SK-N-SH (cell line): Measurements from ENCODE around the gene RIPK4. TPM values are rescaled to one million over a fixed set of nuclear protein-coding genes. Genes with fewer than 3 reads are reported as not detected.

Experiments
- CTCF ChIA-PET: fragments of 300-600, 350-600 bp; formaldehyde crosslinking; extraction: SDS; loops from one replicate; lab custom pipeline; 2021; lab: Yijun Ruan, JAX
- POLR2A ChIA-PET: fragments of 350-600 bp; sonication (Branson Sonifier 250); formaldehyde crosslinking; extraction: SDS; loops from one replicate; lab custom pipeline; 2020; ENCODE audit warnings: antibody characterized with exemption, inconsistent platforms; lab: Yijun Ruan, JAX
- DNase-seq: peaks from one replicate; pipeline ENCODE4 v3.0.0; 2012
- H2AFZ ChIP-seq: fragments of 200-600 bp; sonication (generic); 2 replicates; pipeline ENCODE4 v1.8.1; 2016; ENCODE audit warnings: antibody characterized with exemption, mild to moderate bottlenecking, low read depth
- H3F3A ChIP-seq: fragments of 200-600 bp; sonication (generic); replicated peaks from 2 replicates; pipeline ENCODE3; 2016; ENCODE audit warnings: antibody characterized with exemption, mild to moderate bottlenecking; ENCODE audit not compliant: insufficient read depth
- H3K27ac ChIP-seq, 2 experiments: fragments of 200-500 bp in 1 of 2; fragments of 200-600 bp in 1 of 2; sonication (Bioruptor generic) in 1 of 2; sonication (generic), shearing (Covaris generic) in 1 of 2; 2 replicates each; pipeline versions ENCODE4 v1.5.1 to v1.6.1; 2014 to 2016; ENCODE audit warnings: low read depth in 2 of 2, inconsistent platforms in 1 of 2, low read length in 1 of 2, mild to moderate bottlenecking in 1 of 2, mixed read lengths in 1 of 2
- H3K27me3 ChIP-seq: fragments of 200-600 bp; sonication (generic), shearing (Covaris generic); 2 replicates; pipeline ENCODE4 v1.6.1; 2016; ENCODE audit warnings: mixed run types; ENCODE audit not compliant: insufficient read depth
- H3K36me3 ChIP-seq, 2 experiments: fragments of 200-500 bp in 1 of 2; fragments of 200-600 bp in 1 of 2; sonication (Bioruptor generic) in 1 of 2; sonication (generic) in 1 of 2; replicated peaks in 1 of 2; 2 replicates each; pipeline versions ENCODE3 to v1.5.1; 2014 to 2016; ENCODE audit warnings: low read length in 1 of 2, mild to moderate bottlenecking in 1 of 2; ENCODE audit not compliant: insufficient read depth in 2 of 2, control insufficient read depth in 1 of 2
- H3K4me1 ChIP-seq, 2 experiments: fragments of 200-500 bp in 1 of 2; fragments of 200-600 bp in 1 of 2; sonication (Bioruptor generic) in 1 of 2; sonication (generic), shearing (Covaris generic) in 1 of 2; 2 replicates each; pipeline versions ENCODE4 v1.5.1 to v1.6.1; 2014 to 2016; ENCODE audit warnings: low read depth in 1 of 2, low read length in 1 of 2, mixed run types in 1 of 2; ENCODE audit not compliant: insufficient read depth in 2 of 2, control insufficient read depth in 1 of 2
- H3K4me2 ChIP-seq: fragments of 200-600 bp; sonication (generic), shearing (Covaris generic); 2 replicates; pipeline ENCODE4 v1.6.1; 2017; ENCODE audit warnings: mixed run types
- H3K4me3 ChIP-seq, 2 experiments: fragments of 200-500 bp in 1 of 2; fragments of 200-600 bp in 1 of 2; sonication (Bioruptor generic) in 1 of 2; sonication (generic), shearing (Covaris generic) in 1 of 2; 2 replicates each; pipeline versions ENCODE4 v1.5.1 to v1.8.1; 2014 to 2016; ENCODE audit warnings: low read depth in 2 of 2, inconsistent platforms in 1 of 2, low read length in 1 of 2, mild to moderate bottlenecking in 1 of 2, mixed read lengths in 1 of 2, moderate library complexity in 1 of 2
- H3K79me2 ChIP-seq: fragments of 200-600 bp; sonication (generic); 2 replicates; pipeline ENCODE4 v1.8.1; 2017; ENCODE audit warnings: mild to moderate bottlenecking; ENCODE audit not compliant: insufficient read depth
- H3K9ac ChIP-seq: fragments of 200-600 bp; sonication (generic); 2 replicates; pipeline ENCODE4 v1.6.1; 2017; ENCODE audit warnings: mixed run types
- H3K9me2 ChIP-seq: fragments of 200-600 bp; sonication (generic); 2 replicates; pipeline ENCODE4 v1.6.1; 2017; ENCODE audit warnings: mixed run types
- H3K9me3 ChIP-seq: fragments of 200-600 bp; sonication (generic); 2 replicates; pipeline ENCODE4 v1.6.1; 2017; ENCODE audit warnings: mixed run types, mild to moderate bottlenecking, moderate library complexity
- H4K20me1 ChIP-seq: fragments of 200-600 bp; sonication (generic); 2 replicates; pipeline ENCODE4 v1.6.1; 2017; ENCODE audit warnings: mild to moderate bottlenecking, mixed run types; ENCODE audit not compliant: insufficient read depth
- EZH2phosphoT487 ChIP-seq: fragments of 200-600 bp; sonication (generic); IDR thresholded peaks from 2 replicates; pipeline ENCODE4 v1.6.1; 2017; ENCODE audit warnings: low read depth, mixed run types, mild to moderate bottlenecking, antibody characterized with exemption, moderate library complexity, borderline replicate concordance
- FOSL2 ChIP-seq: IDR thresholded peaks from 2 replicates; pipeline ENCODE4 v1.4.0; 2012; ENCODE audit warnings: low read depth, mild to moderate bottlenecking, moderate library complexity, borderline replicate concordance
- FOXJ3 ChIP-seq: sonication (generic); formaldehyde crosslinking; IDR thresholded peaks from 2 replicates; pipeline ENCODE4 v1.5.1; 2020; ENCODE audit warnings: mild to moderate bottlenecking, missing genetic modification reagents
- FOXM1 ChIP-seq: IDR thresholded peaks from 2 replicates; pipeline ENCODE4 v1.4.0; 2012; ENCODE audit warnings: low read depth, mild to moderate bottlenecking
- GABPA ChIP-seq: IDR thresholded peaks from 2 replicates; pipeline ENCODE4 v1.4.0; 2012; ENCODE audit warnings: low read depth, mild to moderate bottlenecking
- GATA2 ChIP-seq: sonication (generic); formaldehyde crosslinking; IDR thresholded peaks from 2 replicates; pipeline ENCODE4 v1.5.0; 2020; ENCODE audit warnings: mild to moderate bottlenecking, missing genetic modification reagents
- IRF3 ChIP-seq: fragments of 150-350 bp; IDR thresholded peaks from 2 replicates; pipeline ENCODE4 v1.6.1; 2016; ENCODE audit warnings: mild to moderate bottlenecking, low read depth, low read length
- MEF2A ChIP-seq: IDR thresholded peaks from 2 replicates; pipeline ENCODE4 v1.4.0; 2012; ENCODE audit warnings: low read depth, borderline replicate concordance
- NFIC ChIP-seq: IDR thresholded peaks from 2 replicates; pipeline ENCODE4 v1.4.0; 2012; ENCODE audit warnings: borderline replicate concordance
- NRF1 ChIP-seq: IDR thresholded peaks from 2 replicates; pipeline ENCODE4 v1.6.1; 2012; ENCODE audit warnings: low read depth, mild to moderate bottlenecking, low read length
- PBX3 ChIP-seq: IDR thresholded peaks from 2 replicates; pipeline ENCODE4; 2012
- POLR2AphosphoS5 ChIP-seq: IDR thresholded peaks from 2 replicates; pipeline ENCODE4 v1.6.1; 2012; ENCODE audit warnings: low read depth, low read length
- RCOR1 ChIP-seq: fragments of 150-350 bp; IDR thresholded peaks from 2 replicates; pipeline ENCODE4 v1.6.1; 2017; ENCODE audit warnings: antibody characterized with exemption, low read length
- SMC3 ChIP-seq: IDR thresholded peaks from 2 replicates; pipeline ENCODE4 v1.6.1; 2012; ENCODE audit warnings: low read depth, low read length, improper control_type of control experiment
- TAF1 ChIP-seq: IDR thresholded peaks from 2 replicates; pipeline ENCODE4 v1.6.1; 2012; ENCODE audit warnings: low read depth, mild to moderate bottlenecking, low read length, moderate library complexity, borderline replicate concordance
- USF1 ChIP-seq: IDR thresholded peaks from 2 replicates; pipeline ENCODE4 v1.4.0; 2012; ENCODE audit warnings: low read depth, borderline replicate concordance
- USF2 ChIP-seq: fragments of 150-350 bp; IDR thresholded peaks from 2 replicates; pipeline ENCODE4 v1.6.1; 2017; ENCODE audit warnings: antibody characterized with exemption, low read length, low read depth, borderline replicate concordance
- YY1 ChIP-seq: IDR thresholded peaks from 2 replicates; pipeline ENCODE4 v1.4.0; 2012; ENCODE audit warnings: low read depth, mild to moderate bottlenecking
- ZBTB33 ChIP-seq: IDR thresholded peaks from 2 replicates; pipeline ENCODE4 v1.4.0; 2012; ENCODE audit warnings: low read depth, borderline replicate concordance
- WGBS: methylation state at CpG from one replicate; pipeline ENCODE4 v1.1.6; 2017; ENCODE audit warnings: low lambda C conversion rate; 5-methylcytosine and 5-hydroxymethylcytosine counted together
- polyA plus RNA-seq, 3 experiments: library from polyadenylated mRNA; depleted of rRNA; stranded (reverse); fragments of >200 nt; gene quantifications; 2 replicates each; pipeline ENCODE4 v1.2.3, GENCODE V29; 2012

RIPK4 gene
- polyA plus RNA-seq, 1 of the 3 experiments (the other 2 are of a cell fraction) = 11.0 TPM

- TF ChIP-seq GABPA (no peak), YY1 (no peak), EZH2phosphoT487 (no peak), TAF1 (no peak)
- DNase-seq = no peak
- ChIA-PET POLR2A (no interaction called here), CTCF (interaction anchor here (0.8 to 1.6 kb wide), 2 partner anchors 36 to 131 kb away, joined by 3 to 5 read pairs; no protein-coding TSS in a partner anchor)
- 93% methylated on average over 27 of the region's 43 CpGs for WGBS
- no peak overlapping the region for H3K9ac ChIP-seq
- H2AFZ ChIP-seq = no peak overlapping the region
- H4K20me1 ChIP-seq = no peaks in the 10 kb centered on the region
- no peaks in the 10 kb centered on the region for H3F3A ChIP-seq
- H3K79me2 ChIP-seq = 0 out of 2 replicates have a peak, but pooled peaks cover under 1% of the 10 kb centered on the region
- no peaks in the 10 kb centered on the region; a peak in 1 of 4 replicates for H3K4me1 ChIP-seq
- peaks cover 0 to 23% of the 10 kb centered on the region in 2 experiments for H3K36me3 ChIP-seq
- no peak overlapping the region for H3K4me3 ChIP-seq
- H3K9me2 ChIP-seq = no peaks in the 10 kb centered on the region
- H3K27ac ChIP-seq = no peak overlapping the region
- no peaks in the 10 kb centered on the region for H3K27me3 ChIP-seq
- no peak overlapping the region for H3K4me2 ChIP-seq
- H3K9me3 ChIP-seq = no peaks in the 10 kb centered on the region
Observed at GRCh38 chr21:41744028-41744930, 22.6 kb downstream of the RIPK4 start.

GRCh38 chr21:41743321-41744027, 23.4 kb downstream of the RIPK4 start:
- POLR2A ChIA-PET = no interaction called here
- TF ChIP-seq POLR2AphosphoS5 (no peak), NFIC (no peak), USF1 (no peak), GATA2 (CRISPR knock-in tag) (no peak), MEF2A (no peak), PBX3 (no peak), FOSL2 (no peak), GABPA (no peak), FOXJ3 (CRISPR knock-in tag) (no peak), IRF3 (no peak), RCOR1 (no peak), USF2 (no peak), ZBTB33 (no peak), SMC3 (no peak), FOXM1 (no peak), EZH2phosphoT487 (no peak), NRF1 (no peak)

More at GRCh38 chr21:41743321-41744027, 23.4 kb downstream of the RIPK4 start:
- Histone ChIP-seq H3K4me1 (no peaks in the 10 kb centered on the region; a peak in 1 of 4 replicates), H3K9ac (no peak overlapping the region), H3K36me3 (peaks cover 0 to 23% of the 10 kb centered on the region in 2 experiments), H4K20me1 (no peaks in the 10 kb centered on the region), H2AFZ (no peak overlapping the region), H3K9me3 (no peaks in the 10 kb centered on the region), H3K79me2 (no peaks in the 10 kb centered on the region), H3K9me2 (no peaks in the 10 kb centered on the region), H3K4me2 (no peak overlapping the region), H3K27ac (no peak overlapping the region), H3K27me3 (no peaks in the 10 kb centered on the region), H3K4me3 (no peak overlapping the region), H3F3A (no peaks in the 10 kb centered on the region)
- CTCF ChIA-PET = interaction anchor here (1.6 kb wide), 1 partner anchor 131 kb away, joined by 5 read pairs; no protein-coding TSS in a partner anchor
- no peak for DNase-seq
- 95% methylated on average over 26 of the region's 26 CpGs for WGBS
